GM18951 (cell line): ENCODE data around the gene RBMS2.
"Not testable (repeated sequence)": the region's sequence is repeated elsewhere in the genome, so short reads cannot be mapped to it uniquely, and the experiment has no call there.

ENCODE experiments used
- POLR2A ChIP-seq: IDR thresholded peaks from 4 replicates; pipeline ENCODE4 v1.6.1; 2011; ENCODE audit warnings: mild to moderate bottlenecking; ENCODE audit not compliant: insufficient read length, insufficient read depth; ENCODE audit errors: extremely low read depth
- in situ Hi-C: fragments of 300-500 bp; cut with MboI; formaldehyde crosslinking; loops from one replicate; pipeline ENCODE4 v1.12.0; 2022; ENCODE audit warnings: low sequenced_read_pairs, mixed read lengths, inconsistent platforms; ENCODE audit not compliant: unreplicated experiment

Gene RBMS2

GRCh38 chr12:56541631-56542030 lies 20.0 kb downstream of the RBMS2 start:
- TF ChIP-seq POLR2A: no peak
- in situ Hi-C loops: no loop called here

- in situ Hi-C loops: no loop called here
- TF ChIP-seq POLR2A: no peak
These were observed 20.5 kb downstream of the RBMS2 start for GRCh38 chr12:56542164-56542563.

- TF ChIP-seq POLR2A: no peak
- in situ Hi-C loops: no loop called here
These were observed 23.5 kb downstream of the RBMS2 start for GRCh38 chr12:56545023-56545604.

GRCh38 chr12:56546680-56547079 lies 25.1 kb downstream of the RBMS2 start:
- in situ Hi-C loops: no loop called here
- TF ChIP-seq POLR2A: no peak

GRCh38 chr12:56551070-56551469 lies 29.4 kb downstream of the RBMS2 start:
- TF ChIP-seq POLR2A: no peak
- in situ Hi-C loops: no loop called here

- in situ Hi-C loops: loop anchor here (10.0 kb wide), 1 partner anchor 51 kb away; no protein-coding TSS in a partner anchor
- no peak for TF ChIP-seq POLR2A
These were observed 44.0 kb downstream of the RBMS2 start for GRCh38 chr12:56565510-56566101.

- TF ChIP-seq POLR2A: no peak
- in situ Hi-C loops: loop anchor here (10.0 kb wide), 1 partner anchor 53 kb away; no protein-coding TSS in a partner anchor
These were observed 46.5 kb downstream of the RBMS2 start for GRCh38 chr12:56568146-56568545.

GRCh38 chr12:56571121-56571520 lies 49.5 kb downstream of the RBMS2 start:
- TF ChIP-seq POLR2A: no peak
- in situ Hi-C loops: no loop called here

GRCh38 chr12:56572288-56572687 lies 50.7 kb downstream of the RBMS2 start:
- in situ Hi-C loops: no loop called here
- no peak for TF ChIP-seq POLR2A

GRCh38 chr12:56574210-56574609 lies 52.6 kb downstream of the RBMS2 start:
- no peak for TF ChIP-seq POLR2A

GRCh38 chr12:56577248-56577647 lies 55.6 kb downstream of the RBMS2 start:
- in situ Hi-C loops: not testable (repeated sequence)

More at GRCh38 chr12:56574210-56574609, 52.6 kb downstream of the RBMS2 start:
- in situ Hi-C loops: no loop called here

GRCh38 chr12:56578983-56579546 lies 57.4 kb downstream of the RBMS2 start:
- no peak for TF ChIP-seq POLR2A
- in situ Hi-C loops: no loop called here

GRCh38 chr12:56581418-56582145 lies 60.0 kb downstream of the RBMS2 start:
- no peak for TF ChIP-seq POLR2A
- in situ Hi-C loops: no loop called here
